ENCODE results near the gene PKP2.

PKP2 gene

DNA sequence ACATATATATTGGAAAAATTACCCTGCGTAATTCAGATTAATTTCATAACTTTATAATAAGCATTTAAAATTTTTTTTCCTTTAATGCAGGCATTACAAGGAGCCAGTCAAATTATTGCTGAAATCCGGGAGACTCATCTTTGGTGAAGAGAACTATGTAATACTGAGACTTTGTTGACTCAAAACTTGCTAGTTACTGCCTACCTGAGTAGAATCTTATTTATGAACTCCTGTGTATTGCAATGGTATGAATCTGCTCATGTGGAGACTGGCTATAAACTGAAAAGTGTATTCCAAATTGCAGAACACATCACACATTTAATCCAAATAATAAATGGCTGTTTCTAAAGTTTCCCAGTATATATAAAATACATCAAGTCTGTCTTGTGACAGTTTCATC lies 153.3 kb downstream of the PKP2 start:
- DNase-seq, result no peak

DNA sequence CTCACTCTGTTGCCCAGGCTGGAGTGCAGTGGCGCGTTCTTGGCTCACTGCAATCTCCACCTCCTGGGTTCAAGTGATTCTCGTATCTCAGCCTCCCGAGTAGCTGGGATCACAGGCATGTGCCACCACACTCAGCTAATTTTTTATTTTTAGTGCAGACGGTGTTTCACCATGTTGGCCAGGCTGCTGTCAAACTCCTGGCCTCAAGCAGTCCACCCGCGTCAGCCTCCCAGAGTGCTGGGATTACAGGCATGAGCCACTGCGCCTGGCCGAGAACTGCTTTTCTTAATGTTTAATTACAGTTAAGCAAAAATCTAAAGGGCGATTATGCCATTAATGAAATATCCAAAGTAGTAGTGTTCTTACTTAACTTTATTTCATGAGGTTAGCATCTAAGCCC lies 154.4 kb downstream of the PKP2 start:
- DNase-seq, result no peak
